NCI-H128 (cell line): ENCODE data around the gene MSANTD4.
"Not testable (repeated sequence)": the region's sequence is repeated elsewhere in the genome, so short reads cannot be mapped to it uniquely, and the experiment has no call there.

Experiments used
- DNase-seq: peaks from one replicate; lab custom pipeline; 2025; ENCODE audit not compliant: unreplicated experiment; lab: John Stamatoyannopoulos, UW

MSANTD4 gene

DNA sequence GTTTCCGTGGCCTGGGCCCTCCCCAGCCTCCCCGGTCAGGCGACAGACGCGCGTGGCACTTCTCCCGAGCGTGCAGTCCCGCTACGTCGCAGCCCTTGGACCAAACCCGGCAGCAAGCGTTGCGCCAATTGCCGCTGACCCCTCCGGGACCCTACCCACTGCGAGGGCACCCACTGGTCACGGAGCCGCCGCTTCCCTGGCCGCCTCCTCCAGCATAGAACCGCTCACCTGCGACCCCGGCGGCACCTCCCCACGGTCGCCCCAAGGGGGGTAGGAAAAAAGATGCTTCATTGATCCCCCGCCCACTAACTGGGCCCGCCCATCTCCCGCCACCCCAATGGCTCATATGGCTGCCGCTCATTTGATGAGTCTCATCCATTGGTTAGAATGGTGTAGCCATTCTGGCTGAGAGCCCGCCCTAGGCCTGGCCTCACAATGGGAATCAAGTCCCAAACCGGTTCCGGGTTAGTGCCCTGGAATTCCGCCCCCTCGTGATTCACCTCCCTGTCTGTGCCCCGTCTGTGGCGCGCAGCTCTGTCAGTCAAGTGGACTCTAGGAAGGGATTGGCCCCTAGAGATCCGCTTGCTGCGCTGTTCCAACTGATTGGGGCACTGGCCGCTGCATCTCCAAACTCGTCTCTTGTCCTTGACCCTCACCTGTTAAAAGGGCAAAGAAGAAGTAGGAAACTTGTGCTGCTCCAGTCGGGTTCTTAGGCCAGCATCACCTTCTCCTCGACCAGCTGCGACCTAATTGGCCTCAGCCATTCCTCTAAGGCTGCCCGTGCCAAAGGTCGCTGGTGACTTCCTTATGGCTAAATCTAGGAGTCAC, at the start of gene MSANTD4:
MSANTD4 (minus strand) TSS at position 274 of the 828 bp plus-strand sequence. CDS start 11,323 bp downstream, outside the sequence.
- DNase-seq = peak; percentile 97

DNA sequence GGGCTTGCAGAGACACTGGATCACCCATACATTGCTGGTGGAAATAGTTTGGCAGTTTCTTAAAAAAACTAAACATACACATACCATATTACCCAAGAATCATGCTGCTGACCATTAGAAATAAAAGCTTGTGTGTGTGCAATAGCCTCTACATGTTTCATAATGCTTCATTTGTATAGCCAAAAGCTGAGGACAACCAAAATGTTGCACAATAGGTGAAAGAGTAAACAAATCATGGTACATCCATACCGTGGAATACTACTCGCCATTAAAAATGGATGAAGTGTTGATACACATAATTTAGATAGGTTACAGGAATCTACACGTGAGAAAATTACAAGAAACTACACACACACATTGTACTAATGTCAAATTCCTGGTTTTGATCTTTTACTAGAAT, 48.6 kb upstream of the MSANTD4 start:
- DNase-seq = no peak

DNA sequence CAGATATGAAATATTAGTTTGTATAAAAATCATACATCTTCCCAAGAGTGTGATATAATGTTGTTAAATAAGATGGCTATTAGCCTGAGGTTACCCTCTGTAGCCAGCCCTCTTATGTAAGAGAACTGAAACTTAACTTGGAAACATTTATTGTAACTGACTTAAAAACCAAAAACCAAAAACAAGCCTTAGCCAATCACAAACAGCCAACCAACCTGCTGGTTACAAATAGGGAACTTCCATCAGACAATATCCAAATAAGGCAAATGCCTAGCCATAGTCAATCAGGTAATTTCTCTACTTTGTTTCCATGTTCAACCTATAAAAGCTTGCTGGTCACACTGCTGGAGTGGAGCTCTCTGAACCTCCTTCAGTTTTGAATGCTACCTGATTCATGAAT, 41.0 kb upstream of the MSANTD4 start:
- no peak for DNase-seq

DNA sequence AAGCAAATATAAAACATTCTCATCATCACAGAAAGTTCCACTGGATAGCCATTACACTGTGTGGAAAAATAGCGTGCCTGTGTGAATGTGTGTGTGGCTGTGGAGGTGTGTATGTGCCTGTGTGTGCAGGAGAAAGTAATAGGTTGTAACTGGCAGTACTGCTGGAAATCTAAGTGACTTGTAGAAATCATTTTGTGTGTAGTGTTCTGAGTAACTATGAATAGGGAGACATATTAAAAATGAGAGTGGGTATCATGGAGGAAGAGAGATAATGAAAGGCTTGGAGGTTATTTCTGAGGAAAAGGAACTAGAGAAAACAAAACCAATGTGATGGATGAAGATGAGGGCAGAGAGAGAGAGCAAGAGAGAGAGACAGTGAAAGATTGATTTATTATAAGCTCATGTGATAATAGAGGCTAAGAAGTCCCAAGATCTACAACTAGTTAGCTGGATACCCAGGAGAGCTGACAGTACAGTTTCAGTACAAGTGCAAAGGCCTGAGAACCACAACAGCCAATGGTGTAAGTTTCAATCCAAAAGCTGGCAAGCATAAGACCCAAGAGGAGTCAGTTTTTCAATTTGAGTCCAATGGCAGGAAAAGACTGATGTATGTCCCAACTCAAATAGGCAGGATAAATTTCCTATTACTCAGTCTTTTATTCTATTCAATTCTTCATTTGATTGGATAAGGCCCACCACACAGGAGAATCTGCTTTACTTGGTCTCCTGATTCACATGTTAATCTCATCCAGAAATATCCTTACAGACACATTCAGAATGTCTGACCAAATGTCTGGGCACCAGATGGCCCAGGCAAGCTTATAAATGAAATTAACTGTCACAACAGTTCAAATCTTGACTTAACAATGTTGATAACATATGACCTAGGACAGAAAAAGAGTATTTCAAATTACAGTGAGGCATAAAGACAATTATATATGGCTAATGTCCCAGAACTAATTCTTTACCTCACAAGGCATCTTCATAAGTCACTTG, 40.2 kb upstream of the MSANTD4 start:
- DNase-seq = no peak

DNA sequence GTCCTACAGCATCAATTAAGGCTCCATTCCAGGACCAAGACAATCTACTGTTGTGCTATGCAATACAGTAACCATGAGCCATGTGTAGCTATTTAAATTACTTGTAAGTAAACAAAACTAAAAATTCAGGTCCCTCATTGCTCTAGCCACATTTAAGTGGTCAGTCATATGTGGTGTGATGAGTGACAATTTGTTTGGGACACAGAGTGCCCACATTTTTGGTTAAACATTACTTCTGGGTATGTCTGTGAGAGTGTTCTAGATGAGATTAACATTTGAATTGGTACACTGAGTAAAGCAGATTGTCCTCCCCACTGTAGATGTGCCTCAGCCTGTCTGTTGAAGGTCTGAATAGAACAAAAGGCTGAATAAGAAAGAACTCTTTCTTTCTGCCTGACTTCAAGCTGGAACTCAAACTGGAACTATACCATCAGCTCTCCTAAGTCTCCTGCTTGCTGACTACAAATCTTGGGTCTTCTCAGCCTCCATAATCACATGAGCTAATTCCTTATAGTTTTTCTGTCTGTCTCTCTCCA, 39.3 kb upstream of the MSANTD4 start:
- DNase-seq = no peak

DNA sequence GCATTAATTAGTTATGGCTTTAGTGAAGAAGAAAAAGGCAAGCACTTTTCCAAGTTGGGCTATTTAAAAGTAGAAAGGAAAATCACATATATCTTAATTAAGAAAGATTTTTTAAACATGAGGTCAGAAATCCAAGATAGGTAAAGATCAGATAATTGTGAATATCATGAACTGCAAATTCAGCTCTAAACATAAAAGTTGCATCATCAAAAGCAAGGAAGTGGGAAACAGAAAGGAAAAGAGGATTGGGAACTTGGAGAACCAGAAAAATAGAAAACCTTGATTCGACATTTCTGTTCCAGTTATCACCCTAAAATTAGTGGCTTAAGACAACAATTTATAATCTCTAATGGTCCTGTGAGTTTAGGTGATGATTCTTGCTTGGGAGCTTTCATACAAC, 37.6 kb upstream of the MSANTD4 start:
- DNase-seq = no peak

DNA sequence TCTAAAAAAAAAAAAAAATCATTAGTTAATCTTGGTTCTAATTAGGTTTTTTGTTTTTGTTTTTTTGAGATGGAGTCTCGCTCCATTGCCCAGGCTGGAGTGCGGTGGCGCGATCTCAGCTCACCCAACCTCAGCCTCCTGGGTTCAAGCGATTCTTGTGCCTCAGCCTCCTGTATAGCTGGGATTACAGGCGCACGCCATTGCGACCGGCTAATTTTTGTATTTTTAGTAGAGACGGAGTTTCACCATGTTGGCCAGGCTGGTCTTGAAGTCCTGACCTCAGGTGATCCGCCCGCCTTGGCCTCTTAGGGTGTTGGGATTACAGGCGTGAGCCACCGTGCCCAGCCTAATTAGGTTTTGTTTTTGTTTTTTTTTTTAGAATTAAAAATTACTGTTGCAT, 36.3 kb upstream of the MSANTD4 start:
- not testable (repeated sequence) for DNase-seq

DNA sequence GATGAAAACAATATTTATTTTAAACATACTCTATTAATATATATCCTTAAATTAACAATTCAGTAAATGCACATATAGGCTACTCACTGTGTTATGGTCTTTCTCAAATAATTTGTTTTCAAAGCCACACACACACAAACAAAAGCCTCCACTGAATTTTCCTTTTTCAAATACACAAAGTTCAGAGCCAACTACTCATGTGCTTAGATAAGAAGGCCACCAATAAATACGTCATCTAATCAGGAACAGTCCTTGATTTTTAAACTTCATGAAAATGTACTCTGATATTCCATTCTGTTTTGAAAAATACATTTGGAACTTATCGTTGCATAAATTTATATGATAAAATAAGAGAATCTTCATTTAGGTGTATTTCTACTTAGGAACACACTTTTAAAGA, 29.1 kb upstream of the MSANTD4 start:
- no peak for DNase-seq

DNA sequence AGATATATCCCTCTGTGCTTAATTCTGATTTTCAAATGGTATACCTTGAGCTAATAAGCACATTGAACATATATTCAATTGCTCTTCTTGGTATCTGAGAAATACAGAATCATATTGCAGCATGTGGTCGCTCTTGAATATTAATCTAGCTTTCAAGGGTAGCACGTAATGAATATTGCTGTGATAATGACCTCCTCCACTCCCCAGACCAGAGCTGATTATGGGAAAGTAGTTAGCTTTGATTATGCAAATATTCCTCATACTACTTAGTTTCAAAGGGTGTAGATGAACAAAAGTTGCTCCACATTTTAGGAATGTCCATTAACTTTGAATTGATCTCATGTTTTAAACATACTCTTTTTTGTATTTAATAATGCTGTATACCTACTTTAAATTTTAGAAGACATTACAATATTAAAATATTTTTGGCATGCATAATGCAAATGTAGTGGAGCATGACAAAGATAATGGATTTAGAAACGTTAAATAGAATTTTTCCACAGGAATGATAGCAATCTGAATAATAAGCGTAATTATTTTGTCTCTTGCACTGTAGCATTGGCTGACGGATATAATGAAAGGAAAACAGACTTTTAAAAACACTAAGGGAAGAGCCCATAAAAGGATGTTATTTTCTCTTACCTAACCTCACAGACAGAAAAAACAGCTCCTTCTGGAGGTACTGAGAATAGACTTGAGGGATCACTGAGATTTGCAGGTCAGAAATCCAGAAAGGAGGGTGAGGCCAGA, 27.9 kb upstream of the MSANTD4 start:
- no peak for DNase-seq

DNA sequence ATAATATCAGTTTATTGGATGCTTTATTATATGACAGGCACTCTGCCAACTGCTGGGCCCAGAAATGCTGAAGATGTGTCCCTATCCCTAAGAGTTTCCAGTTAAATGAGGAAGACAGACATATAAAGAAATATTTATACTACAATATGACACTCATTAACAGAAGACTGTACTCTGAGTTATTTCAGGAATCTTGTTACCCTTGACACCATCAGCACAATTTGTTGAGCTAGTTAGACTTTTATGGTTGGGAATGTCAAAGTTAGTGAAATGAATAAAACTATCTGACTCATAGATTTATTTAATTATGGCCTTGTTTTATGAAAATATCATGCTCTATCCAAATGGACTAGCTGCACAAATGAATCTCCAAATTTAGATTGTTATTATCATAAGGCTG, 25.6 kb upstream of the MSANTD4 start:
- DNase-seq = no peak

DNA sequence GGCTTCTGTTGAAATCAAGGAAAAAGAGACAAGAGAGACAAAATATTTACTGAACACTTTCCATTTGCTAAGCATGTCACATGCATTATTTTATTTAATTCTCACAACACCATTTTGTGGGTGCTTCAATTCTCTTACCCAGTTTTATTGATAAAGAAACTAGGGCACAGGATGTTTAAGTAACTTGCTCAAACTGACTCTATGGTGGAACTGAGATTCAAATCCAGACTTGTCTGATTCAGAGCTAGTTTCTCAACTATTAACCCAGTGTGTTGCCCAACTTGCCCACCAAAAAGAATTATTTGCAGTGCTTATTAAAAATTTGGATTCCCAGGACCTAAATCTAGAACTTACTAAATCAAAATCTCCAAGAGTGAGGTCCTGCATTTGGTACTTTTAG, 21.5 kb upstream of the MSANTD4 start:
- DNase-seq = no peak

DNA sequence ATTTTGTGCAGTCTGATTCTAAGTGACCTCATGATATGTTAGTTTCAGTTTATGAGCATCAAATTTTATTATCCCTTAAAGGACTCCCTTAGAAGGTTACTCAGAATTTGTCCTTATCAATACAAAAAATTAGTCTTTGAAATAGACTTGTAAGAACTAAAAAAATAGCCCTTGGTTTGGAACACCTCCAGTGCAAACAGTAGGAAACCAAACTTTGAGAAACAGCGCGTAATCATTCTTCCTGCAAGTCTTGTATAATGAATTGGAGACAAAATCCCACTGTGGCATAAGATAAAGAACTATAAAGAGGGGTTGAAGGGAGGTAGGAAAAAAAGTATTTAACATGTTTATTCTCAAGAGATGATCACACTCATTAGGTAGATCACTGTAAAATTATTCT, 10.8 kb upstream of the MSANTD4 start:
- DNase-seq = no peak

DNA sequence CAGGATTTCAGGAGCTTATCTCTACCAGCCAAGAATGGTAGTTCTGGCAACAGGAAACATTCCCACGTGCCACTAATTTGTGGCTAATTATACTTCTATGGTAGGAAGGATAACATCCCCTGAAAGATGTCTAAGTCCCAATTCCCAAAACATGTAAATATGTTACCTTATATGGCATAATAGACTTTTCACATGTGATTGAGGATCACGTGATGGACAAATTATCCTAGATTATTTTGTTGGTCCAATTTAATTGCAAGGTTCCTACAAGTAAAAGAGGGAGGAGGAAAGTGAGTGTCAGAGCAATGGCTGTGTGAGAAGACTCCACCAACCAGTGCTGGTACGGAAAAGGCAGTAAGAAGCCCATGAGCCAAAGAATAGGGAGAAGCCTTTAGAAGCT, 9.9 kb upstream of the MSANTD4 start:
- DNase-seq = no peak

DNA sequence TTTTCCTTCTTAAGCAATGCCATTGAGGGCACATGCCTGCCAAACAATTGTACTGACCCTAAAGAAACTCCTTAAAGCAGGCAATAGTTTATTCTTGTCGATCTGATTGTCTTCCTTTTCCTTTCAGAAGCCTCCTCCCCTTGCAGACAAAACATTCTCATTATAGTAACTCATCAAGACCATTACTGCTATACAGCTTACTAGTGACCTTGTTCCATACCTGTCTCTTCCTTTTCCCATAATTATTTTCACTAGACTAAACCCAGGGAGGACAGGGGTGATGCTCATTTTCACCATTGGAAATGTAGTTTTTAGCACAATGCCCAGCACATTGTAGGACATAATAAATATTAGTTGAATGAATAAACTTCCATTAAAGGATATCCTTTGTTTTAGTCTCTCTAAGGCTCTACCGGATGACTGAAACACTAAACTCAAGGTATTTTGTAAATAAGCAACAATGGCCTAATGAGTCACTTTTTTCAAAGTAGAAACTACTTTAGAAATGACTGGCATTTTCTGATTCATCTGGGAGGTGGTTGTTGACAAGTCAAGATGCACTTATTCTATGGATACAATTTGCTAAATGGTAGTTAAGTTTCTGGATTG, 9.3 kb upstream of the MSANTD4 start:
- DNase-seq = no peak

DNA sequence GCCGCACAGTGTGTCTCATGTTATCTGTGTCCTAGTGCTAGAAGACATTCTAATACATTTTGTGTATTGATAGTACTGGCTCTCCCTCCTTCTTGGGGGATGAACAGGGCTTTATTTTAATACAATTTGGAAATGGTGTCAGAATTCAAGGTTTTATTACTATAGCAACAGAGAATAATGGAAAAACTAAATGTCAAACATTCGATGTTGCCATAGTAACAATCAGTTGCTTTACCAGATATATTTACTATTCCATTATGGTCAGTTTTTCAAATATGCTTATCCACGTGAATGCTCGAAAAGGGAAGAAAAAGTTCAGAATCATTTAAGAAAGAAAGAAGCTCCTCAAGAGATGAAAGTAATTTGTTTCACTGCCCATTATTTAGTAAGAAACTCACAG, 8.6 kb upstream of the MSANTD4 start:
- no peak for DNase-seq

DNA sequence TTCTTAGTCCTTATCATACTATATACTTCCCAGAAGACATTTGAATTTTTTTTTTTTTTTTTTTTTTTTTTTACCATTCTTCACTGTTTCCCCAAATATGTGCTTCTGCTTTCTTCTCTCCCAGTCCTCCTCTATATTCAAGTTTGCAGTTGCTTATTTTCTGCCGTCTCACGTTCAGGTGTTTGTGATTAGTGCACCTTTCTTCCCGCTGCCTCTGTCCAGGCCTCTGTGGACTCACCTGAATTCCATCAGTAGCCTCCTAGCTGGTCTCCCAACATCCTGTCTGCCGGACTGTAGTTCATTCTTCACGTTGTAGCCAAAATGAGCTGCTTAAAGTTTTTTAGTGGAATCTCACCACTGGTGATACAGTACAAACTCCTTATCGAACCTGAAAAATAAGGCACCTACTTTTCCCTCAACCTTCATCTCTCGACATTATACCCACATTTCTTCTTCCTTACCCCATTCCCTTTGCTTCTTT, 795 bp upstream of the MSANTD4 start:
- DNase-seq = no peak

DNA sequence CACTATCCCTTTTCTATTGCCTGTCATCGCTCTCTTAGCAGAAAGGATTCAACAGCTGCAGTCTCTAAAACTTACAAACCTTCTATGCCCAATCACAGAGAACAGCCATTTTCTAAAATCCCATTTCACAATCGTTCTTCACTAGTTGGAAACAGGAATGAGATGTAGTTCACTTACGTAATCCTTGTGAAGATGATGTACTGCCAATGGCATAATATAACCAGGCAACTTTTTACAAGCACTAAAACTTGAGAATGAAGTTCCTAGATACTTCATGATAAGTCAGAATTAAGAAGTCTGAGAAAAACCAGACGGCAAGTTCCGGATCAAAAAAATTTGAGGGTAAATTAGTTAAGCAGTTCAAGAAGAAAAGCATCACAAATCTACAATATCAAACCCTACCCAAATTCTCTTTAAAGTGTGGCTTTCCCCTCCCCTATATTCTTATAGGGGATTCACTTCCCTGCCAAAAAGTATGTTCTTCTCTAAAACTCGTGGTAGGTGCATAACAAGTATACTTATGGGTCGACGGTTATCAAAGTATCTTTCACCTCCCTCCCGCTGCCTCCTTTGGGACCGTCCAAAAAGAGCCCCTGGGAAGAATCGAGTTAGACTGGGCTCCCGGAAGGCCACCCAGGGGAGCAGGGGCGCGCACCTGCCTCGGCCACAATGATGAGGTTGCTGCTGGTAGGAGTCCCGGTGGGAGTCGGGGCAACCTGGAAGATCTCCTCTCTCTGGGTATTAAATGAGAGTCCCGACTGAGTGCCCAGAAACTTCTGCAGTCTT, 666 bp downstream of the MSANTD4 start:
- no peak for DNase-seq

DNA sequence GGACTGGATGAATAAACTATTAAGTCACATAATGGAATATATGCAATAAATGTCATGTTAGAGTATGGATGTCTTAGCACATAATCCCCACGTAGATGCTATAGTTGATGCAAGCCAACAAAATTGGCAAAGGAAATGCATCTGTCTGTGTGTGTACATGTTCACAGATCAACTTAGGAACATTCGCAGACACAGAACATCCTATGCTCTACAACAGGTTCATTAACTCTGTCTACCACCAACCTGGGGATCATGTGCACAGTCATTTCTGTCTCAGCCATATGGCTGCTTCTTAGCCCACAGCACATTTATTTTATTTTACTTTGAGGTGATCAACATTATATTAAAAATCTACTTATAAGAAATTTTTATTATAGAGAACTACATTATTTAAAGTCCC, 4.9 kb downstream of the MSANTD4 start:
- no peak for DNase-seq

DNA sequence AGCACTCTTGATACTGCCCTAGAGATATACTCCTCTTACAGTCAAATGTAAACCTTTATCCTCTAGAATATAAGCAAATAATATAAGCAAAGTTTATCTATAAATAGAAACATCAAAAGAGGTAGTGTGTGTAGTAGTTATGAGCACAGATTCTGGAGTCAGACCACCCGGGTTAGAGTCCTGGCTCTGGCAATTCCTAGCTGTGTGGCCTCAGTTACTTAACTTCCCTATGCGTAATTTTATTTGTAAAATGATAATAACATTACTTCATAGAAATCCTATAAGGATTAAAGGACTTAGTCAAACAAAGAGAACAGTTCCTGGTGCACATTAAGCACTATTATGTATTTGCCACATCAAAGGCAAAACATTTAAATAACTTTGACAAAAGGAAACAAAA, 7.0 kb downstream of the MSANTD4 start:
- no peak for DNase-seq

DNA sequence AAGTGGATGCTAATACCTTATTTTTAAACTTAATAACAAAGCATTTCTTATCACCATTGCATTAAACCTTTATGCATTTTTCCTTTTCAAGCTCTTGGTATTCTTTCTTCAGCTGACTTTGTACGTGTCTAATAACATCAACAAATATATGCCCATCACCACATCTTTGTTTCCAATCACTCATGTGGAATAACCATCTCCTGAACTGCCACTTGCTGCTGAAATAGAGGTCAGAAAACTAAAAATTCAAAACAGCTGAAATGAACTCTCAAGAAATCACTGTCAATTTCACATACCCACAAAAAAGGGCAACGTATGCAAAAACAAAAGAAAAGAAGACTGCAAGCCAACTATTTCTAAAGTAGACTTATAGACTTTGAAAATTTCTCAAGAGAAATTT, 7.4 kb downstream of the MSANTD4 start:
- DNase-seq = no peak
